ENCODE data around the gene PER1.
"Not testable (repeated sequence)": the region's sequence is repeated elsewhere in the genome, so short reads cannot be mapped to it uniquely, and the experiment has no call there.

Gene PER1

GRCh38 chr17:8173056-8173870 is 21.1 kb upstream of the PER1 start:
- DNase-seq (ENCODE audit: low read depth in 2 of 2): peak; percentile 68 to 80

DNA sequence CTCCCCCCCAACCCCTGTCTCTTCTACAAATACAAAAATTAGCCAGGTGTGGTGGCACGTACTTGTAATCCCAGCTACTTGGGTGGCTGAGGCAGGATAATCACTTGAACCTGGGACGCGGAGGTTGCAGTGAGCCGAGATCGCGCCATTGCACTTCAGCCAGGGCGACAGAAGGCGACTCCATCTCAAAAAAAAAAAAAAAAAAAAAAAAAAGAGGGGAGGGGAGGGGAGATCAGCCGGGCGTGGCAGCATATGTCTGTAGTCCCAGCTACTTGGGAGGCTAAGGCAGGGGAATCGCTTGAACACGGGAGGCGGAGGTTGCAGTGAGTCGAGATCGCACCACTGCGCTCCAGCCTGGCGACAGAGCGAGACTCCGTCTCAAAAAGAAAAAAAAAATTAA is 18.0 kb upstream of the PER1 start:
- not testable (repeated sequence) for DNase-seq (ENCODE audit: low read depth in 2 of 2)

DNA sequence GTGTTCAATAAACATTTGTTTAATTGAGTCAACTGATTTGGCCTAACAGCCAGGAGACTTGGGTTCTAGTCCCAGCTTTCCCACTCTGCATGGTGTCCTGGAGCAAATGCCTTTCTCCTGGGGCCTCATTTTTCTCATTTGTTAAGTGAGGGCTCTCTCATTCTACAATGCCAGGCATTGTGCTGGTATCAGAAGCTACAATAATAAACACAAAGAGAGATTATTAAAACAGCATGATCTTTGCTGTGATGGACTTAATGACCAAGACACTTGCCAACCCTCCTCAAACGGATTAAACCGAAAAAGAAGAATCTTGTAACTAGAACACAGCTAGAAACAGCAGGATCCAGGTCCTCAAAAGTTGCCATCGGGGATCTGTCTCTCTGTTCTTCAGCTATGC is 15.3 kb upstream of the PER1 start:
- no peak for DNase-seq (ENCODE audit: low read depth in 2 of 2)

GRCh38 chr17:8166731-8167130 is 14.5 kb upstream of the PER1 start:
- DNase-seq (ENCODE audit: low read depth in 2 of 2): no peak

DNA sequence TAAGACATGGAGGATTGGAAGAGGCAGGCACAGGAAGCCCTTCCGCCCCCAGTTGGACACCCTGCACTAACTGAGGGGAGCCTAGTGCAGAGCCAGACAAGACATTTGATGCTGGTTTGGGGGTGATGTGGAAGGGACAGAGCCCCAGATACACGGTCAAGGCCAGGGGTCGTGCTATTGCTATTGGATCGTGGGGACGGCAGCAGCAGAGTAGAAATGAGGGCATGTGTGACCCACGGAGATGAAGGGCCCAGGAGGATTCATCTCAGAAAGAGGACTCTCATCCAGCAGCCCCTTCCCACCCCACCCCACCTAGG is 12.6 kb upstream of the PER1 start:
- DNase-seq (ENCODE audit: low read depth in 2 of 2): no peak

- DNase-seq (ENCODE audit: low read depth in 2 of 2): peak in 1 of 2 donors; percentile 65
Observed at GRCh38 chr17:8163978-8164814, 12.0 kb upstream of the PER1 start.

- no peak for DNase-seq (ENCODE audit: low read depth in 2 of 2)
Observed at GRCh38 chr17:8162997-8163977, 11.1 kb upstream of the PER1 start.

DNA sequence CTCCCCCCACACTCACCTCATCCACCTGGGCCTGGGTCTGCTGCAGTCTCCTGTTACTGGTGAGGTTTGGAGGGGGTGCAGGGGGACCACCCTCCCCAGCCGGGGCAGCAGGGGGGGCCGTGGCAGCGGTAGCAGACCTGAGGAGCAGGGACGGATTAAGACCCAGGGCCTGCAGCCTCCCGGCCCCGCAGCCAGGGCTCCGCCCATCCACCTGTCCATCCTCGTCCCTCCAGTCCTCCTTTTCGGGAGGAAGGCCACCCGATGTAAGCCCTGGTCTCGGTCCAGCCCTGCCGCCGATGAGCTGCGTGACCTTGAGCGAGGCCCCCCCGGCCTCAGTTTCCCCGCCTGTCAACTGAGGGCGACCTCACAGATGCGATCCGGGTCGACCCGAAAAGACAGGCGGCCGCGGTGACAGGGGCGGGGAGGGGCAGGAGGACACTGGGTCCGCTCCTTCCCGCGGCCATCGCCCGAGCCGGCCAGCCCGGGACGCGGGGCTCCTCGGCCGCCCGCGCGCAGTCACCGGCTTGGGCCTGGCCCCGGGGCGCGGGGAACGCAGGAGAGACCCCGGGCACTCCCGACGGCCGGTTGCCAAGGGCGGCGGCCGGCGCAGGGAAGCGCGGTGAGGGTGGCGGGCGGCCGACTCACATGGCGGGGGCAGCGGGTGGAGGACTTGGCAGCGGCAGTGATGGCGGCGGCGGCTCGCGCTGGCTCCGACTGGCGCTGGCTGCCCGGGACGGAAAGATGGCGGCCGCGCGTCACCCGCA is 10.2 kb upstream of the PER1 start, which contains the start of gene VAMP2:
Gene VAMP2, minus strand, starts transcription at position 716 of the 764 bp plus-strand sequence. Its CDS starts 69 bp downstream, at position 647.
- peak; percentile 50 to 81 for DNase-seq (ENCODE audit: low read depth in 2 of 2)

DNA sequence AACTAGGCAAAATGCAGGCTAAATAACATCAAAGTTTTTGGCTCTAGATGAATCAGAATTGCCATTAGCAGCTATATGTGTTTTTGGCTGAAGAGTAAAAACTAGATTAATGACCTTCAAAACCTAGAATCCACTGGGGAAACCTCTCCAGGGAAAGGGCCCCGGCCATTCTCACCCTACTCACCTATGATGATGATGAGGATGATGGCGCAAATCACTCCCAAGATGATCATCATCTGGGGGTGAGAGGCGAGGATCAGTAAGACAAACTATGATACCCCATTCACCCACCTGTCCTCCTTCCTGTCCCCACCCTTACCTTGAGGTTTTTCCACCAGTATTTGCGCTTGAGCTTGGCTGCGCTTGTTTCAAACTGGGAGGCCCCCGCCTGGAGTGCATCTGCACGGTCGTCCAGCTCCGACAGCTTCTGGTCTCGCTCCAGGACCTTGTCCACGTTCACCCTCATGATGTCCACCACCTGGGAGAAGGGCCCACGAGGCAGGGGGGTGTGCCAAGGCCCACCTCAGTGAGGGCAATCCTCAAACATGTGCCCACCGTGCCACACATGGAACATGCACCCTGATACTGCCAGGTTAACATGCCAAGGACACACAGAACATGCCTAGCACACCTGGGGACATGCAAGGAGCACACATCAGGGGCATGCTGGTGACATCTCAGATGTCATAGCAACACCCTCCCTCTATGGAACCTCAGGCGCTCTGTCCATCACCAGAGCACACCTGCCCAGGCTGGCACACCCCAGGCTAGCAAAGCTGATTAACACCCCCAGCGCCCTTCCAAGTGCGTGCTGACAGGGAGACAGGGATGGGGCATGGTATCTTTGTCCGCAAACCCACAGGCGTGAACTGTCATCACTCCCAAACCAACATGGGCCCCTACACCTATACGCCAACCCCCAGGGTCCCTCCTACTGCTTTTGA is 9.4 kb upstream of the PER1 start:
- DNase-seq (ENCODE audit: low read depth in 2 of 2): no peak

DNA sequence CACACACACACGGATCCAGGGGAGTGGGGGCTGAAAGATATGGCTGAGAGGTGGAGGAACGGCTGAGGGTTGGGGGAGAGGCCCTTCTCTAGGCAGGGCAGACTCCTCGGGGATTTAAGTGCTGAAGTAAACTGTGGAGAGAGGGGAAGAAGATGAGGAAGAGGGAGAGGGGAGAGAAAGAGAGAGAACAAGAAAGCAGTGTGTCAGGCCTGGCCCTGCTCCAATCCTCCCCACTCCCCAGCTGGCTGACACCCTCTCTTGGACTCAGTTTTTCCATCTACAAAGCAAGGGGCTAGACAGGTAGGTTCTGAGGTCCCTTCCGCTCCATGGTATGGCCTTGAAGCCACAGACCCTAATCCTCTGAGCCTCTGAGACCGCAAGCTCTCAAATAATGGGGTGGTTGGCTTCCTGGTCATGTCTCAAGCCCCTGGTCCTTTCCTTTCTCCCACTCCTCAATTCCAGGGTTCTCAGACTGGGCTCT is 8.6 kb upstream of the PER1 start:
- DNase-seq (ENCODE audit: low read depth in 2 of 2): no peak

GRCh38 chr17:8160224-8160577 is 8.0 kb upstream of the PER1 start:
- no peak for DNase-seq (ENCODE audit: low read depth in 2 of 2)

- no peak for DNase-seq (ENCODE audit: low read depth in 2 of 2)
Observed at GRCh38 chr17:8159459-8160223, 7.4 kb upstream of the PER1 start.

DNA sequence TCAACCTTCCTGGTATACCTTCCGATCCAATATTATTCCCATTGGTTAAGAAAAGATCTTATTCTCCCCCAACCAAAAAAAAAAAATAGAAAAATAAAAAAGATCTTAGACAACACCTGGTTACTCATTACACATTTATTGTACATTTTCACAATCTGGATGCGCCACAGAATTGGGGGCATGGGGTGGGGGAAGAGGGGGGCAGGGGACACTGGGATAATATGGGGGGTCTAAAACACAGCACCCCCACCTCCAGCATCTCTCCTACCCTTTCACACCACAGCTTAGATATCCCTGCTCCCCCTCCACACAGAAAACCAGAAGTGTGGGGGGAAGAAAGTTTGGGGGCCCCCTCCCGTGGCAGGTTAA is 6.8 kb upstream of the PER1 start:
- DNase-seq (ENCODE audit: low read depth in 2 of 2): no peak

DNA sequence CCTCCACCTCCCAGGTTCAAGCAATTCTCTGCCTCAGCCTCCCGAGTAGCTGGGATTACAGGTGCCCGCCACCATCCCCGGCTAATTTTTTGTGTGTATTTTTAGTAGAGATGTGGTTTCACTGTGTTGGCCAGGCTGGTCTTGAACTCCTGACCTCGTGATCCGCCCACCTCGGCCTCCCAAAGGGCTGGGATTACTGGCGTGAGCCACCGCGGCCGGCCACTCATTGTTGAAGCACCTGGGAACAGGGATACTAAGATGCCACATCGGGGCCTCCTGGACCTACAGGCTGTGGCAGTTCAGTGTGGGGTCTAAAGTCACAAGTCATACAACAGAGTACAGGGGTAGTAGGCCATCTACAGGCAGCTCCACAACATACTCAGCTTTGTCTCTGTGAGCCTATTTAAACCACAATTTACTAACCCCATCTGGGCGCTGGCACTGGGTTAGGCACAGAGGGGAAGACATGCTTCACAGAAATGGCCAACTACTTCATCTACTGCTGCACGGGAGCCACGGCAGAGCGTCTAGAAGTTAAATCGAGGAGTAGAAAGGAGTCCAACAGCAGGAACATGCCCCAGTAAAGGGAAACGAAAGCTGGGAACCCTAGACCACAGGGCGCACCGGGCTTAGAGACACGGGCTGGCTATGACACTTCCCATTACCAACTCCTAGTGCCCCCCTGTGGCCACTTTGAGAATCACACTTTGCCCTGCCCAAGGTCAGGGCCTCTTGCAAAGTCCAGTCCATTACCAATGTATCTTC is 6.2 kb upstream of the PER1 start:
- peak; percentile 72 to 80 for DNase-seq (ENCODE audit: low read depth in 2 of 2)

- peak; percentile 100 for DNase-seq (ENCODE audit: low read depth in 2 of 2)
Observed at GRCh38 chr17:8156246-8156992, 4.2 kb upstream of the PER1 start.

GRCh38 chr17:8155996-8156245 is 3.7 kb upstream of the PER1 start:
- no peak for DNase-seq (ENCODE audit: low read depth in 2 of 2)

GRCh38 chr17:8155231-8155995 is 3.2 kb upstream of the PER1 start:
- no peak for DNase-seq (ENCODE audit: low read depth in 2 of 2)
